ENCODE data around the gene AHNAK. TPM values are rescaled to one million over a fixed set of nuclear protein-coding genes. Genes with fewer than 3 reads are reported as not detected.

The AHNAK gene
- total and polyA plus RNA-seq, 2 of the 8 experiments (the other 6 are each of a cell fraction or from before 2014, with no cell fraction given) = 2.0 to 5.8 TPM

GRCh38 chr11:62492586-62492985, 54.0 kb downstream of the AHNAK start (continued):
- TF ChIP-seq CHD7 (IDR thresholded peaks at IDR 0.05; ENCODE audit: insufficient replicate concordance, low read length) = no peak
- no peak for TF ChIP-seq E2F6 (IDR thresholded peaks at IDR 0.05)
- no peak for TF ChIP-seq TCF12 (IDR thresholded peaks at IDR 0.05; ENCODE audit: low read depth, low read length)
- TF ChIP-seq CHD2 (IDR thresholded peaks at IDR 0.05; ENCODE audit: low read length) = no peak
